ENCODE data around the gene PMPCA. TPM values are rescaled to one million over a fixed set of nuclear protein-coding genes. Genes with fewer than 3 reads are reported as not detected.
A peak's percentile ranks its signal among the peaks of the same experiment; 100 is the strongest.

The PMPCA gene, protein sequence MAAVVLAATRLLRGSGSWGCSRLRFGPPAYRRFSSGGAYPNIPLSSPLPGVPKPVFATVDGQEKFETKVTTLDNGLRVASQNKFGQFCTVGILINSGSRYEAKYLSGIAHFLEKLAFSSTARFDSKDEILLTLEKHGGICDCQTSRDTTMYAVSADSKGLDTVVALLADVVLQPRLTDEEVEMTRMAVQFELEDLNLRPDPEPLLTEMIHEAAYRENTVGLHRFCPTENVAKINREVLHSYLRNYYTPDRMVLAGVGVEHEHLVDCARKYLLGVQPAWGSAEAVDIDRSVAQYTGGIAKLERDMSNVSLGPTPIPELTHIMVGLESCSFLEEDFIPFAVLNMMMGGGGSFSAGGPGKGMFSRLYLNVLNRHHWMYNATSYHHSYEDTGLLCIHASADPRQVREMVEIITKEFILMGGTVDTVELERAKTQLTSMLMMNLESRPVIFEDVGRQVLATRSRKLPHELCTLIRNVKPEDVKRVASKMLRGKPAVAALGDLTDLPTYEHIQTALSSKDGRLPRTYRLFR
- 64.4 and 73.5 TPM in 2 replicates for polyA plus RNA-seq (2014; cell fraction: cytosol; rRNA removed)
- polyA plus RNA-seq (2014; cell fraction: nucleus; rRNA removed): 132 and 141 TPM in 2 replicates

DNA sequence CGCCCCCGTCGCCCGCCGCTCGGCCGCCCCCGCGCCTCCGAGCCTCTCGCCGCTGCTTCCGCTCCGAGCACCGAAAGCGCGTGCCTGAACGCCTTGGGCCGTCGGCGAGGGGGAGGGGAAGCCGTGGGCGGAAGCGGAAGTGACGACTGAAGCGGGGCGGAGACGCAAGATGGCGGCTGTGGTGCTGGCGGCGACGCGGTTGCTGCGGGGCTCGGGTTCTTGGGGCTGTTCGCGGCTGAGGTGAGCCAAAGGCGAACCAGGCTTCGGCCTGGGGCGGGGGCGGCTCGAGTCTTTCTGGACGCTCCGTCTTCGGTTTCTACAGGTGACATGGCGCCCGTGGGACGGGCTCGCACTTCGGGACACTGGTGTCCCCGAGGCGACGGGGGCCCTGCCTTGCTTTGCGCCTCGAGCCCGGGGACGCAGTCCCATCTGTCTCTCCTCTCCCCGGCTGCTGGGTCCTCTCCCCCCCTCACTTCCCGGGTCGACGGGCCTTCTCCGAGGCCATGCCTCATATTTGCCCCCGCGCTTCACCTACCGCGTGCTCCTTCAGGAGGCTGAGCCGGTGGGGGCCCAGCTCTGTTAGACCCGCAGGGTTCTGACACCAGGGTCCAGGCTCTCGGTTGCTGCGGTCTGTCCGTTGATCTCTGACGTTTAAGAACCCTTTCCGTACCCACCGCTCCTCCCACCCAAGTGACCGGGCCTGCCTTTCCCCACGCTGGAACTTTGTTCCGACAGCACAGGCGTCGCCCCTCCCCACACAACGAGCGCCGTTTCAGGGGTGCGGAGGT lies at the start of gene PMPCA, which contains the start of gene ENTR1:
Gene PMPCA (plus strand): TSS at position 159 of the 788 bp plus-strand sequence. CDS start 11 bp downstream, at position 170.
Gene ENTR1 (minus strand): TSS at position 115 of the 788 bp plus-strand sequence. CDS start 217 bp downstream, outside the sequence.
- peak; percentile 84 for DNase-seq (ENCODE audit: low spot score)

GRCh38 chr9:136361047-136361753 lies 49.3 kb upstream of the PMPCA start:
- peak; percentile 64 for DNase-seq (ENCODE audit: low spot score)

DNA sequence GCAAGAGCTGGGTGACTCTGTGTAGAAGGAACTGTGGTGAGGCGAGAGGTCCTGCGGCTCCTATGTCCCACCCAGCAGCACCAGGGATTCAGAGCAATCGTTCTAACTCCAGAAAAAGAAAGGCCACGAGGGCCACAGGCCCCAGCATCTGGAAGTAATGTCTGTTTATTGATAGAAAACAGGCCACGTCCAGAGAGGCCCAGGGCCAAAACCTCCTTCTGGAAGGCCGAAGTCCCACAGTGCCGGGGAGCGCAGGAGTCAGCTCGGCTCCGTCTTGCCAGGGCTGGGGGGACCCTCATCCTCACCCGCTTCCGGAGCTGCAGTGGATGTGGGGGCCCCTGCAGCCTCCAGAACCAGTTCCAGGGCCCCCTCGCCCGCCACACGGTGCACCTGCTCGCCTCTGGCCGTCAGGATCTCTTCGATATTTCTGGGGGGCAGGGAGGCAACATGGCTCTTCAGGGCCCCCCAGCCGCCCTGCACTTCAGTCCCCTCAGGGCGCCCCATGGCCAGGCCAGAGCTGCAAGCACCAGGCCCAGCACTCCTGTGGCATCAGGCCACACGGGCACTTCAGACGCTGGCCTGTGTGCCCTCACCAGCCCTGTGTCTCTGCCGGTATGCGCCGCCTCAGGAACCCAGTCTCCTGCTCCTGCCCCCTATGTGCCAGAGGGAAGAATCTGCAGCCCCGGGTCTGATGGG lies 48.6 kb upstream of the PMPCA start:
- peak; percentile 80 for DNase-seq (ENCODE audit: low spot score)

DNA sequence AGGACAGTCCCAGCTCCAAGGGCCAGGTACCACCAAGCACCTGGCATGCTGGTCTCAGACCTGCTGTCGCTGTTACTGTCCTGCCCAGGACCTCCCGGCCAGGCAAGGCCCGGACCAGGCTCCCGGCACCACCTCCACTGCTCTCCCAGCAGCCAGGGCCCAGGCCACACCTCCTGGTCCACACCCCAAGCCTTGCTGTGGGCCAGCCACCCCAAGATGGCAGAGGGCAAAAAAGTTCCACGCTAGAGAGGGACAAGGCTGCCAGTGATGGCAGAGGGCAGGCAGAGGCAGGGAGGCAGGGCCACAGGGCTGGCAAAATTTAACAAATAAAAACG lies 48.0 kb upstream of the PMPCA start:
- DNase-seq (ENCODE audit: low spot score): no peak

GRCh38 chr9:136363106-136363948 lies 47.1 kb upstream of the PMPCA start, which contains the start of gene DNLZ:
Gene DNLZ (minus strand): TSS chr9:136363744. CDS start chr9:136363714, 30 bp downstream.
- DNase-seq (ENCODE audit: low spot score): peak; percentile 91

GRCh38 chr9:136363949-136364748 lies 46.3 kb upstream of the PMPCA start:
- DNase-seq (ENCODE audit: low spot score): no peak

- DNase-seq (ENCODE audit: low spot score): peak; percentile 59
These were observed 45.3 kb upstream of the PMPCA start for GRCh38 chr9:136364942-136365774.

- DNase-seq (ENCODE audit: low spot score): no peak
These were observed 44.7 kb upstream of the PMPCA start for GRCh38 chr9:136365775-136366222.

DNA sequence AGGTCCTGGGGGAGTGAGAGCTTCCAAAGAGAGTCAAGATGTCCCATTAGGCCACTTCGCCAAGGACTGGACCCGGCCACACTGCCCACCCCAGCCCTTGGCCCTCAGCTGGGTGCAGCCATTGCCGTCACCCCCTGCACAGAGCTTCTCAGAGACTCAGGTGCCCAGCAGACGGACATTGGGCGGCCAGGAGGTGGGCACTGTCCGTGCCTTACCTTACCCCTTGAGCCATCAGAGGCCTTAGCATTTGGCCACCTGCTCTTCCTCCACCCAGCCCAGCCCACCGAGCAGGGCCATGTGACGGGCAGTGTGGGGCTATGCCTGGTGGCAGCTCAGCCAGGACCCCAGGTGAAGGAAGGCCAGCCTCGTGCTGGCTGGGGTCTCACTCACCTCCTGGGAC lies 43.6 kb upstream of the PMPCA start:
- no peak for DNase-seq (ENCODE audit: low spot score)

GRCh38 chr9:136367296-136368145 lies 42.9 kb upstream of the PMPCA start:
- no peak for DNase-seq (ENCODE audit: low spot score)

DNA sequence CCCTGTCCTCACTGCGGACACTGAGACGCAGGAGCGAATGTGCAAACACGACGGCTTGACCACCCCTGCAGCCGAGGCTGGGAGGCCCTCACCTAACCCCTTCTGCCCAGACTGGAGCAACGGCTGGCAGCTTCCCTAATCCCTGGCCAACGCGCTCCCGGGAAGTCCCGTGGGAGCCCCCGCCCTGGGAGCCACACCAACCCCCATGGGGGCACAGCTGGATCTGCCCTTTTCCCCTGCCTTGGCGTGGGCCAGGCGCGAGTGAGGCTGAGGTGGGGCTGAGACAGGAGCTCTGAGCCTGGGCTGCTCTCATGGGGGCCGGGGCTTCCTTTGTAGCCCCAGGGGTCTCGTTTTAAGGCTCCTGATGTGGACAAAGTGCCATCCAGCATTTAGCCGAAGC lies 42.3 kb upstream of the PMPCA start:
- DNase-seq (ENCODE audit: low spot score): no peak

DNA sequence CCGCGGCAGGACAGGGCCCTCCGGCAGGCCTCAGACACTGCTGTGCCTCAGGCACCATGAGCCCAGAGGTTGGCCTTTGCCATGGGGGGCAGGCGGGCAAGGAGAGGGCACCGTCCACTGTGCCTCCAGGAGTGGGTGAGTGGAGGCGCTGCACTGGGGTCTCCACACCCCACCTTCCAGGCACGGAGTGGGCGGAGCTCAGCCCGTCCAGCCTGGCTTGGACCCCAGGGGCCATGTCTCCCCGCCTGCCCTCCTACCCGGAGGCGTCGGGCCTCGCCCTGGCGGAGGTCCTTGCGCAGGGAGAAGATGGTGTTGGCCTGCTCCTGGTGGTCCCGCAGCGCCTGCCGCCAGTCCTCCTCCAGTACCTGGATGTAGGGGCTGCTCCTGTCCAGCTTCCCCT lies 40.4 kb upstream of the PMPCA start:
- DNase-seq (ENCODE audit: low spot score): no peak

GRCh38 chr9:136370687-136371532 lies 39.5 kb upstream of the PMPCA start:
- no peak for DNase-seq (ENCODE audit: low spot score)

- DNase-seq (ENCODE audit: low spot score): no peak
These were observed 39.0 kb upstream of the PMPCA start for GRCh38 chr9:136371533-136371880.

DNA sequence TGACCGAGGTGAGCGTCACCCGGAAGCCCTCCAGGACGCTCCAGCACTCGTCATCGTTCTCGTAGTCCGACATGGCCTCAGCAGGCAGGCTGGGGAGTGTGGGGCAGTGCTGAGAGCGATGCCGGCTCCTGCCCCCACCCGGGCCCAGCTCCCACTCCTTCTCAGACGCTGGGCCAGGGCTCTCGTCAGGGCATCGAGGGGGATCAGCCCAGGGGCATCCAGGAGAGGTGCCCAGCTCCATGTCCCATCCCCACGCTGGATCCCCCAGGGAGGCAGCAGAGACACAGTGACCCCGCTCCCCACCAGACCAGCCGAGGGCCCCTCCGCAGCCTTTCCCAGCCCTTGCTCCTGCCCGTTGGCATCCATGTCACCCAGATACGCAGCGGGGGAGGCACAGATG lies 38.5 kb upstream of the PMPCA start:
- no peak for DNase-seq (ENCODE audit: low spot score)

Measured in SK-N-DZ (cell line).